Measurements from ENCODE around the gene ZNRF3.

- TF ChIP-seq CTCF (IDR thresholded peaks at IDR 0.05) (no peak), POLR2A (IDR thresholded peaks at IDR 0.05) (no peak)
Measured at GRCh38 chr22:28940441-28940840, 57.1 kb downstream of the ZNRF3 start.
